ENCODE measurements around the gene ECT2L.
A peak's percentile ranks its signal among the peaks of the same experiment; 100 is the strongest.

Gene ECT2L

DNA sequence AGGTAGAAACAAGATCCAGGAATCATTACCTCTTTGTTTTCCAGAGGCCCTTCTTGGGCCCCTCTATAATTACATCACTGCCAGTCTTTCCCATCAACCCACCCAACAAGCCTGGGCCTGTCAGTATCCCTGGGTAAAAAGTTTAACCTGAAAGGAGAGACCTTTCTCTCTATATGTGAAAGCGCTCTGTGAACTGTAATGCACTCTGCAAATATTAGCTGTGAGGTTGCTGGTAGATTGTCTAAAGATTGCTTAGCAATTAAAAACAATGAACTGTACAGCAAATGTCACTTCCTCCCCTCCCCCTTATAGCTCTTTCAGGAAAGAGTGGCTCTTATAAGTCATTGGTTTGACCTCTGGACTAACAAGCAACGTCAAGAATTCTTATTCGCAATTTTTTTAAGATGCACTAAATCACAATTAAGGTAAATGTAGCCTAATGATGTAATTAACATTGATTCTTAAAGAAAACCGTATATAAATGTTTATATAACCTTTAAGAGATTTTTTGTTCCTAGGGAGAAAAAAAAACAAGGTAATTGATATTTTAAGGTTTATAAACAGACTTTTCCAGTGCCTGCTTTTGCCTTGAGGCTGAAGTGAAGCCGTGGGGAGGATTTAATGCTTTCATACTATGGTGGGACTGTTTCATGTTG is 18.4 kb downstream of the ECT2L start:
- Histone ChIP-seq H3K27me3 (ENCODE audit: insufficient read depth, poor library complexity, severe bottlenecking) (no peaks in the 10 kb centered on the region), H3K36me3 (ENCODE audit: low read depth) (no peaks in the 10 kb centered on the region; the same call in 1 of the 2 replicates), H3K4me3 (ENCODE audit: severe bottlenecking) (no peak overlapping the region), H3K27ac (ENCODE audit: poor library complexity, severe bottlenecking) (no peak overlapping the region), H3K9me3 (ENCODE audit: severe bottlenecking) (no peaks in the 10 kb centered on the region), H3K4me1 (ENCODE audit: insufficient read depth, poor library complexity, severe bottlenecking) (peaks cover 35% of the 10 kb centered on the region)
- no peak for DNase-seq (ENCODE audit: low spot score)
- TF ChIP-seq CTCF (IDR thresholded peaks at IDR 0.05; ENCODE audit: poor library complexity, severe bottlenecking), result no peak
- ATAC-seq (ENCODE audit: low read depth), result no peak

DNA sequence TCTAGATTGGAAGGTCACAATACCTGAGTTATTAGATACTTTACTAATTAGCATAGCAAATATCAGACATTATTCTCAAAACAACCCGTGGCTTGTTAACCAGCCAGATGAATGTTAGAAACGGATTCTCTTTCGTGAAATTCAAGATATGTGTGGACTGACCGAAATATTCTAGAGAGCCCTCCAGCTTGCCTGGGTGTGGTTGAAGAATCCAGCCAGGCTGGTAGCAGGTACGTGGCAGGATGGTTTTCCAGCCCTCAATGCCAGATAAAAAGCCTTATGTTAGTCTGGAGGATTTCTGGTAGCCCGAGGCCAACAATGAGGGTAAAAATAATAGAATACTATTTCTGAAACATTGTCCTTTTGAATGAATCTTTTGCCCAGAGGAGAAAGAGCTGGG is 19.3 kb downstream of the ECT2L start:
- DNase-seq (ENCODE audit: low spot score) (no peak), ATAC-seq (ENCODE audit: low read depth) (no peak)
- TF ChIP-seq CTCF (IDR thresholded peaks at IDR 0.05; ENCODE audit: poor library complexity, severe bottlenecking), result no peak
- H3K4me3 ChIP-seq (ENCODE audit: severe bottlenecking), result no peak overlapping the region
- H3K4me1 ChIP-seq (ENCODE audit: insufficient read depth, poor library complexity, severe bottlenecking), result peaks cover 36% of the 10 kb centered on the region
- H3K27me3 ChIP-seq (ENCODE audit: insufficient read depth, poor library complexity, severe bottlenecking), result no peaks in the 10 kb centered on the region
- H3K36me3 ChIP-seq (ENCODE audit: low read depth), result no peaks in the 10 kb centered on the region; the same call in 1 of the 2 replicates
- H3K27ac ChIP-seq (ENCODE audit: poor library complexity, severe bottlenecking), result no peak overlapping the region
- no peaks in the 10 kb centered on the region for H3K9me3 ChIP-seq (ENCODE audit: severe bottlenecking)

- peak; percentile 87 for TF ChIP-seq CTCF (IDR thresholded peaks at IDR 0.05; ENCODE audit: poor library complexity, severe bottlenecking)
- H3K36me3 ChIP-seq (ENCODE audit: low read depth), result no peaks in the 10 kb centered on the region; the same call in 1 of the 2 replicates
- DNase-seq (ENCODE audit: low spot score), result no peak
- H3K27me3 ChIP-seq (ENCODE audit: insufficient read depth, poor library complexity, severe bottlenecking), result no peaks in the 10 kb centered on the region
- no peaks in the 10 kb centered on the region for H3K9me3 ChIP-seq (ENCODE audit: severe bottlenecking)
- peak overlapping the region; percentile 85 for H3K27ac ChIP-seq (ENCODE audit: poor library complexity, severe bottlenecking)
- H3K4me3 ChIP-seq (ENCODE audit: severe bottlenecking), result no peak overlapping the region
- H3K4me1 ChIP-seq (ENCODE audit: insufficient read depth, poor library complexity, severe bottlenecking), result peaks cover 38% of the 10 kb centered on the region
- ATAC-seq (ENCODE audit: low read depth), result peak; percentile 44; the same call in 2 of the 3 replicates
These were observed 20.1 kb downstream of the ECT2L start for GRCh38 chr6:138815797-138816528.

DNA sequence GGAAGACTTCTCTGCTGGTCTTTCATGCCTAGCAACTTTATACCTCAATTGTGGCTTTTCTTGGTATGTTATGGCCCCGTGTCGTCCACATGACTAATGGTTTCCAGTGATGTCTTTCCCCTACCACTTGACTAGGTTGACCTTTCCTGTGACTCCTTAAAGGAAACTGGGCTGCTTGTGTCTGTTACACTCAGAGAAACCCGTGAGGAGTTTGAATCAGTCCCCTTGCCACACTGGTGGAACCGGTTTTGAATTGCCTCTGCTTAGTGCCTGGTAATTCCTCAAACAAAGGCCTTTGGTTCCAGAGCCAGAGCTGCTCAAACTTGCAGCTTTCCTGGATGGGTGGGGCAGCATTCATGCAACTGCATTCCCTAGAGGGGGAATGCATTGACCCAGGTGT is 21.9 kb downstream of the ECT2L start:
- Histone ChIP-seq H3K27me3 (ENCODE audit: insufficient read depth, poor library complexity, severe bottlenecking) (no peaks in the 10 kb centered on the region), H3K9me3 (ENCODE audit: severe bottlenecking) (no peaks in the 10 kb centered on the region), H3K27ac (ENCODE audit: poor library complexity, severe bottlenecking) (peak overlapping the region; percentile 85), H3K4me3 (ENCODE audit: severe bottlenecking) (no peak overlapping the region), H3K4me1 (ENCODE audit: insufficient read depth, poor library complexity, severe bottlenecking) (peaks cover 38% of the 10 kb centered on the region), H3K36me3 (ENCODE audit: low read depth) (no peaks in the 10 kb centered on the region; the same call in 1 of the 2 replicates)
- peak; percentile 95 for DNase-seq (ENCODE audit: low spot score)
- ATAC-seq (ENCODE audit: low read depth), result peak; percentile 93
- TF ChIP-seq CTCF (IDR thresholded peaks at IDR 0.05; ENCODE audit: poor library complexity, severe bottlenecking), result no peak

All from RWPE2 (cell line).